CD1c-positive myeloid dendritic cell (primary cell): ENCODE data around the gene SCYGR8.

Source experiments
- DNase-seq: peaks from one replicate; pipeline ENCODE4 v3.0.0-alpha.2; 2016; ENCODE audit errors: extremely low spot score

Gene SCYGR8

GRCh38 chr2:227761740-227762476 lies 16.2 kb downstream of the SCYGR8 start:
- DNase-seq, result no peak

DNA sequence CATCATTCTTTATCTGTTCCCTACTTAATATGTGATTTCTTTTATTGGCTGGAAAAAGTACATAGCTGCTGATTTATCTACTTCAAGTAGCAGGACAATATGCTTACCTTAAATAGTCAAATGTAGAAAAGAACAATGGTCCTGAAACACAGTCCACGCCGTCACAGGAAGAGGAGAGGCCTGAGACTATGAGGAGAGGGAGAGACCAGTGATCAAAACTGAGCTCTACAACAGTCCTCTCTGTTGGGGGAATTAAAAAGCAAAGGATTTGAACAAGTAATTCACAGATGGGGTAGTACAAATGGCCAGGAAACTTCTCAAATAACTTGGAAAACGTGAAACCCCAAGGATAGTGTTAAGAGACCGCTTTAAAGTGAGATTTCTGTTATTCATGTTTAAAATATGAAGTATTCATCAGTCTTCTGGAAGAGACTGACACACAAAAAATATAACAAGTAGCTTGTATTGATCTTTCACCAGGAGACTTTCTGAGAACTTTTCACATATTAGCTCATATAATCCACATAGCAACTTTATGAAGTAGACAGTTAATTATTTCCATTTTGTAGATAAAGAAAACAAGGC lies 20.2 kb downstream of the SCYGR8 start:
- DNase-seq, result no peak

GRCh38 chr2:227766373-227766883 lies 20.7 kb downstream of the SCYGR8 start:
- peak; percentile 60 for DNase-seq

DNA sequence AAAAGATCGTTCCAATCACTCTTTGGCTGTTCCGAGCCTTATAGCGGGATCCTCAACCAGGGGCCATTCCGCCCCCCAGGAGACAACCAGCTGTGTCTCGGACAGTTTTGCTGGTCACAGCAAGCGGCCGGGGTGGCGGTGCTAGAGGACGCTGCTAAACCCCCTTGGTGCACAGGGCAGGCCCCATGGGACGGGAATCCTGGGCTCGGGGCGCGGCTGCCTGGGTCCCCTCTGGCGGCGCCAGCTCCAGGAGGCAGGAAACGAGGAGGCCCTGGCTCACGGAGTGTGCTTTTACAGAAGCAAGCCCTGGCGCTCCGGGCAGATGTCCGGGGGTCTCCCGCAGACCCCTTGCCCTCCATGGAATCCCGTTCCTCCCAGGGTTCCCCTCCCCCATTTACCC lies 22.1 kb downstream of the SCYGR8 start:
- DNase-seq, result no peak

- DNase-seq, result no peak
These were observed 26.5 kb downstream of the SCYGR8 start for GRCh38 chr2:227772197-227772661.

DNA sequence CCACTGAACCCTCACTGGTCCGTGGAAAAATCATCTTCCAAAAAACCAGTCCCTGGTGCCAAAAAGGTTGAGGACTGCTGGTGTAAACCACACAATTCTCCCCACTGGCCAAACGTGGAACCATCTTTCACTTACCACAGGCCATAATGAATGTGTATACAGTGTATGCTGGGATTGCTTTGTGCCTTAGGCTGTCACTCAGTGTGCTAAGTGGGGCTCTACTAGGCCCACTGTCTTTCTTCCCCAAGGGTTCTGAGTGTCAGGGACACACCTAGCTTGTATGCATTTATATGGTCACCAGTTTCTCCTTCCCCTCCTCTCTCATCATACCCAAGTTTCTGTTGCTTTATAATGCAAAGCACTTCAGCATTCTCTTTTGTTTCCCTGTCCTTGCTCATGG lies 27.2 kb downstream of the SCYGR8 start:
- no peak for DNase-seq

DNA sequence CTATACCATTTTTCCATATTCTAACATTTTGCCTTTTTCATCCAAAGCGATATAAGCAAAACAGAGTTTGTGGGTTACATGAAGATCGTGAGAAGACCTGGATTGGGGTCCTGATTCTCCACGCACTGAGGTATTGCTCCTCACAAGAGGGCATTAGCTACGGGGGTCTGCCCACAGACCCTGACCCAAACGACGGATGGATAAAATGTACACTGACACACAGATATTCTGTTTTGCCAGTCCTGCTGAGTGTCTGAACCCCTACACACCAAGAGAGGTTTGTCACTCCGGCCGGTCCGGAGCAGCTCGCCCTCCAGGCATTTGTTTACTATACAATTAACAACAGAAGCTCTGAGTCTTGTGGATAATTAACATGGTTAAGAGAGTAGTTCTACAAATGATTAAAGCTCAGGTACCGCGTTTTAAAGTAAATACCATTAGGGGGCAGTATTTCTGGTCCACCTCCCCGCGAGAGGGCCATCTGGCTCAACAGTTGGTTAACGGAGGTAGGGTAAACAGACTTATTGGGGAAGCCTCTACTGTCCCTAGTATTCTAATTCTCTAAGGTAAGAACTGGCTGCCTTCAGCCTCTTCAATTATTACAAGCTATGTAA lies 28.4 kb downstream of the SCYGR8 start:
- DNase-seq, result peak; percentile 32

DNA sequence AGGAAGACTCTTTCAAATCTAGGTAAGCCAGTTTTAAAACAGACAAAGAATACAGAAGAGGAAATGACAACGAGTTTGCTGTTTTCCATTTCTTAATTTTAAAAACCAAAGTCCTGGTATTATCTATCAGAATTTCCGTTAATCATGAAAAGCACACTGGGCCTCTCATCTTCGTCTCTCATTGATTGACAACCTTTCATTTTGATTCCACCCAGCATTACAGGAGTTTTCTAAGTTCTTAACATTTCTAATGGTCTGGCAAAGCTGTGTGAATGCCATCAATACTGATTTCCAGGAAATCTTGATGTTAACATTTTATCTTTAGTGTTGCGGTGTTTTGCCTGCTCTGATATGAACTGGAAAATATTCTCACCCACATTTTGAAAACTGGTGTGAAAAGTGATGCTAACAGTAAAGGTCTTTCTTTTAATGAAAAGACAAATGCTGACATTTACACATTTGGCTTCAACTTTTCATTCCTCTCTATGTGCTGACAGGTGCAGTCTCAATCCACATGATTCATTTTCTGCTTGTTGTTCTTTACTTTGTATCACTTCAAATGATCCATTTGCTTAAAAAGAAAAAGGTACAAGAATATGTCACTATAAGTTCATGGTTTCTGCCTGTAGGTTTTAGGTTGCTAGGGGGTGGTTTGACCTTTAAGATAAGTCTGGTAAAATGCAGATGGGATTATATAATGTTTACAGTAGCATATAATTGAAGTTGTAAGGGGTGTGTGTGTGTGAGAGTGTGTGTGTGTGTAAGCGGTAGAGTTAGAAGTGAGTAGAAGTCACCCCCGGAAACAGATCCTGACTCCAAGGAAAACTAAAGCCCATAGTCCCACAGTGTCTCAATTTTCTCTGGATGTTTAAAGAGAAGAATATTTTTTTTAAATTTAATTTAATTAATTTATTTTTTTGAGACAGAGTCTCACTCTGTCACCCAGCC lies 29.5 kb downstream of the SCYGR8 start:
- DNase-seq, result no peak

GRCh38 chr2:227780981-227781615 lies 35.4 kb downstream of the SCYGR8 start:
- DNase-seq, result no peak

DNA sequence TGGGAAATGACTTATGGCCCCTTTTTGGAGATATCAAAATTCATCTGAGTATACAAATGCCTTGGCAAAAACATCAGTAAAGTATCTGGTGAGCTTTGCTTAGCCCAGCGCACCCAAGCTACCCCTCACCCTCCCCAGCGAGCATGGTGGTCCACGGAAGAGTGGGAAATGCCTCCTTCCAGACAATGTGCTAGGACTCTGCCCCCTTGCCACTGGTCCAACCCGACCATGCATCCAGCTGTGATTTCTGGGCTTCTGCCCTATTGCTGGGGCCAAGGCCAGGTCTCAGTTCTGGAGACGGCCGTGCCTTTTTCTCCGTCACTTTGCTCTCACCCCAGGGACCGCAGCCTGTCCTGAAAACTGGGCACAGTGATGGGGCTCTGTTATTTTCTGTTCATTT lies 36.1 kb downstream of the SCYGR8 start:
- DNase-seq, result no peak

GRCh38 chr2:227782804-227783203 lies 37.1 kb downstream of the SCYGR8 start:
- DNase-seq, result no peak

- DNase-seq, result peak; percentile 86
These were observed 37.9 kb downstream of the SCYGR8 start for GRCh38 chr2:227783404-227784138.

GRCh38 chr2:227785293-227785692 lies 39.6 kb downstream of the SCYGR8 start:
- DNase-seq, result no peak

- DNase-seq, result no peak
These were observed 42.9 kb downstream of the SCYGR8 start for GRCh38 chr2:227788561-227789018.

DNA sequence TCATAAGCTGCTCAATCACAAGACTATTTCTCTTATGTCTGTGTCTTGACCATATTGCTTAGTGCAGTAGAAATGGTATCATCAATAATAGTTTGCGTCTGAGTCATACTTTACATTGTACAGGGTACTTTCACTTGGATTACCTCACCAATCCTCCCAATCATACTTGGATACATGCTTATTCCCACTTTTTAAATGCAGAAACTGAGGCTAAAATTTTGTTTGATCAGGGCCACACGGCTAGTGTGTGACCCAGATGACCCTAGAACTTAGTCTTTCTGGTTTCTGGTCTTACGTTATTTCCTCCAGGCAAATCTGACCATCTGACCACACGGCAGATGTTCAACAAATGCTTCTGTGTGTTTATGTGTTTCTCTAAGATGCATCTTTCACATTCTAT lies 44.1 kb downstream of the SCYGR8 start:
- no peak for DNase-seq

GRCh38 chr2:227793148-227793712 lies 47.5 kb downstream of the SCYGR8 start:
- no peak for DNase-seq
